T-helper 2 cell (primary cell): ENCODE measurements around the gene PRKAA2.
"Not testable (repeated sequence)": the region's sequence is repeated elsewhere in the genome, so short reads cannot be mapped to it uniquely, and the experiment has no call there.

ENCODE experiments used
- DNase-seq, 5 experiments: peaks; one replicate each; pipeline versions ENCODE4 v3.0.0 to v3.0.0-alpha.2; 2012 to 2022
- total RNA-seq, 2 donors: gene quantifications; one replicate each; lab custom pipeline; 2026; lab: John Stamatoyannopoulos, UW

Gene PRKAA2
- total RNA-seq: 0 to 2.0 reads per million in 2 donors

DNA sequence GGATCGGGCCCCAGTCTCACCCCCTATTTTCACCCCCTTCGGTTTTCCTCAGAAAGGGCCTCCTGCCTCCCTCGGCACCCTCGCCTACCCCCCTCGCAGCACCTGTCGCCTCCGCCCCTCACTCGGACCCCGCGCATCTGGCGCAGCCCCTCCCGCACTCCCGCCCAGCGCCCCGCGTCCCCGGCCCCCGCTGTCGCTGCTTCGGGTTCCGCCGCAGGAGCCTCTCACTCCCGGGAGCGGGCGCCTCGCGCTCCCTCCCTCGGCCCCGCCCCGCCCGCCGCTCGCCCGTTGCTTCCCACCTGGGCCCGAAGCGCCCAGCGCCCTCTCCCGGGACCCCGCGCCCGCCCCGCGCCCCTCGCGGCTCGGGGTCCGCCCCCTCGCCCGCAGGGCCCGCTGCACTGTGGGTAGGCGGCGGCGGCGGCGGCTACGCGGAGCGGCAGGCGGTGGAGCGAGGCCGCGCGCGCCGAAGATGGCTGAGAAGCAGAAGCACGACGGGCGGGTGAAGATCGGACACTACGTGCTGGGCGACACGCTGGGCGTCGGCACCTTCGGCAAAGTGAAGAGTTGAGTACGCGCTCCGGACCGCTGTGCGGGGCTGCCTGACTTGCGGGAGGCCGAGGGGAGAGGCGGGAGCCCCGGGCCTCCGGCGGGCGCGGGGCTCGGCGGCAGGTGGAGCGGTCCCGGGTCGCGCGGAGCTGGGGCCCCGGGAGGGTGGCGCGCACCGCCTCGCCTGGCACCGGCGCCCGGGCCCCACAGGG is at the start of gene PRKAA2:
Gene PRKAA2, plus strand, starts transcription at position 396 of the 758 bp plus-strand sequence. Its CDS starts 74 bp downstream, at position 470.
- DNase-seq: peak in 1 of 5 experiments; percentile 7

DNA sequence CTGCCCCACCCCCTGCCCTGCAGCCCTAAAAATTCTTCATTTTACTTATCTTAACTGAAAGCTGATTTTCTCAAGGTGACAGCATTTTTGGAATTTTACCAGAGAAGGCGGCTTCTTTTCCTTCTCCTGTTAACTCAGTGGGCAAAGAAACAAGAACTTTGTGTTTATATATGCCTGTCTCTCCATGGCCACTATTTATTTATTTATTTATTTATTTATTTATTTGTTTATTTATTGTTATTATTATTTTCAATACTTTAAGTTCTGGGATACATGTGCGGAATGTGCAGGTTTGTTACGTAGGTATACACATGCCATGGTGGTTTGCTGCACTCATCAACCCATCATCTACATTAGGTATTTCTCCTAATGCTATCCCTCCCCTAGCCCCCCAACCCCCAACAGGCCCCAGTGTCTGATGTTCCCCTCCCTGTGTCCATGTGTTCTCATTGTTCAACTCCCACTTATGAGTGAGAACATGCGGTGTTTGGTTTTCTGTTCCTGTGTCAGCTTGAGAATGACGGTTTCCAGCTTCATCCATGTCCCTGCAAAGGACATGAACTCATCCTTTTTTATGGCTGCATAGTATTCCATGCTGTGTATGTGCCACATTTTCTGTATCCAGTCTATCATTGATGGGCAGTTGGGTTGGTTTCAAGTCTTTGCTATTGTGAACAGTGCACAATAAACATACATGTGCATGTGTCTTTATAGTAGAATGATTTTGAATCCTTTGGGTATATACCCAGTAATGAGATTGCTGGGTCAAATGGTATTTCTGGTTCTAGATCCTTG is 49.5 kb upstream of the PRKAA2 start:
- not testable (repeated sequence) for DNase-seq

DNA sequence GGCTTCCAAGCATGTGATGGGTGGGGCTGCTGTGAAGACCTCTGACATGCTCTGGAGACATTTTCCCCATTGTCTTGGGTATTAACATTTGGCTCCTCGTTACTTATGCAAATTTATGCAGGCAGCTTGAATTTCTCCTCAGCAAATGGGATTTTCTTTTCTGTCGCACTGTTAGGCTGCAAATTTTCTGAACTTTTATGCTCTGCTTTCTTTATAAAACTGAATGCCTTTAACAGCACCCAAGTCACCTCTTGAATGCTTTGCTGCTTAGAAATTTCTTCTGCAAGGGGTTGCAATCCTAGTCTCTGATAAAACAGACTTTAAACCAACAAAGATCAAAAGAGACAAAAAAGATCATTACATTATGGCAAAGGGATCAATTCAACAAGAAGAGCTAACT is 35.0 kb upstream of the PRKAA2 start:
- DNase-seq: not testable (repeated sequence)

DNA sequence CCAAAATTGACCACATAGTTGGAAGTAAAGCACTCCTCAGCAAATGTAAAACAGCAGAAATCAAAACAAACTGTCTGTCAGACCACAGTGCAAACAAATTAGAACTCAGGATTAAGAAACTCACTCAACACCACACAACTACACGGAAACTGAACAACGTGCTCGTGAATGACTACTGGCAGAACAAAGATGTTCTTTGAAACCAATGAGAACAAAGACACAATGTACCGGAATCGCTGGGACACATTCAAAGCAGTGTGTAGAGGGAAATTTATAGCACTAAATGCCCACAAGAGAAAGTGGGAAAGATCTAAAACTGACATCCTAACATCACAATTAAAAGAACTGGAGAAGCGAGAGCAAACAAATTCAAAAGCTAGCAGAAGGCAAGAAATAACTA is 34.3 kb upstream of the PRKAA2 start:
- not testable (repeated sequence) for DNase-seq

DNA sequence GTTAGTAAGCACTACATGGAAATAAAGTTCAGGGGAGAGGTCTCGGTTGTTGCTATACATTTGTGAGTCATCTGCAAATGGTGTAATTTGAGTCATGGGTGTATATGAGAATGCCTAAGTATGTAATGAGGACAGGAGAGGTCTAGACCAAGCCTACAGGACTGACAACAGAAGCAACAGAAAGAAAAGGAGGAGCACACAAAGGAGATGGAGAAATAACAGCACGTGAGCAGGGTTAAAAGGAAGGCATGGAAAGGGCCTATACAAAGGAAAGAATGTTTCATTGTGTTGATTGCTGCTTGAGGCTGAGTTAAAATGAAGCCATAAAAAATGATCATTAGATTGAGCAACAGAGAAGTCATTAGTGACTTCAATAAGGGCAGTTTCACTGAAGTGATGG is 28.0 kb upstream of the PRKAA2 start:
- no peak for DNase-seq

DNA sequence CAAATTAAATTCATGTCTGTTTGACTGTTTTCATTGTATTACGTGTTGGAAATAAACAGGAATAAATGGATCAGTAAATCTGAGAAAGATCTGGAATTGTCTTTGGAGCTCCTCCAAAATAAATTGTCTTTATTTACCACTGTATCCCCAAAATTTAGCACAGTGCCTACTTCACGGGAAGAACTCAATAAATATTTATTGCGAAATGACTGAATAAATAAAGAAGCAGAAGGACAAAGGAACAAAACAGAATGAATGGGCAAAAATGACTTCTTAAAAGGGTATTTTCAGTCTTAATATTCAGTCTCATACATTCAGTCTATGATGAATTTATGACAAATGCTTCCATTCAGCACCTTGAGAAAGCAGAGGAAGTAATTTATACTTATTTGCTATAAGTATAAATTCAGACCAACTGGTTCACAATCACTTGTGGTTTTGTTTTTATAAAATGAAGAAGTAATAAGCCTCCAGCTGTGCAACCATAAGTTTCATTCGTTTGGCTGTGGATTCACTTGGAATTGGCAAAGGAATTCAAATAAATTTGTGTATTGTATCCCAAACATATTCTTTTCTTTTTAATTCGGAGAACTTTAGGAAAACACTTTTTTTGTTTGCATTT is 19.2 kb upstream of the PRKAA2 start:
- no peak for DNase-seq

DNA sequence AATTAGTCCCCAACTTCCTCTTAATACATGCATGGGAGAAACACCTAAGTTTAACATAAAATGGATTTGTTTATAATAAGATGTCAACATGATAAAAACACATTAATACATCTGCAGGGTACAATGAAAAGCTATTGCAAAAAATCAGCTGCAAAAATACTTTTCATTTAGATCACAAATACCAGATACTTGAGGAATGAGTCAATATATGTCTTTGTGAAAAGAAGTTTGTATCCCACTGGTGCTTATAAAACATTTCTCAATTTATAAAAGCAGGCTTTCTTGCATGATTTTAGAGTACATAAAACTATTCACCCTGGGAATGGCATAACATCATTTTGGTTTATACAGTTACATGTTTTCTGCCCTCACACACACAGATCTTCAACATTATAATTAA is 18.6 kb upstream of the PRKAA2 start:
- no peak for DNase-seq

DNA sequence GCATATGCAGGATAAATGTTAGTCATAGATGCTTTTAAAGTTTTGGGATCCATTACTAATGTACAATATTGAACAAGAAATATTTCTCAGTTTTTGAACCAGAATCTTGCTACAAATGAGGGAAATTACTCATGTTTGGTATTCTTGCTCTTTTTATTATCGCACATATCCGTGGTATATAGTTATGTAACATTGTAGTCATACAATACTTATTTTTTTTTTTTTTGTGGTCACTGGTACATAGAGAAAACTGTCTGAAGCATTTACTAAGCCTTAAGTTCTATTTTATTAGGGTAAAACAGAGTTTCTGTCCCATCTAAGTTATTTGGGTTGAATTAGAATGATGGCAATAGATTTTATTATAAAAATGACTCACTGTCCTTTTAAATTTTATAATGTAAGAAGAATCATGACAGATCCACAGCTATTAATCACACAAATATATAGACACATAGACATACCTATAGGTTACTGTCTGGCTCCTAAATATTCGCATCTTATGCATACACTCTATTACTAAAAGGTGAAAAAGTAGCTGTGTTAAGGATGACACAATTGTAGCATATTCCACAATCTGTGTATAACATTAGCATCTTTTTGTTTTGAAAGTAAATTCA is 18.0 kb upstream of the PRKAA2 start:
- no peak for DNase-seq

DNA sequence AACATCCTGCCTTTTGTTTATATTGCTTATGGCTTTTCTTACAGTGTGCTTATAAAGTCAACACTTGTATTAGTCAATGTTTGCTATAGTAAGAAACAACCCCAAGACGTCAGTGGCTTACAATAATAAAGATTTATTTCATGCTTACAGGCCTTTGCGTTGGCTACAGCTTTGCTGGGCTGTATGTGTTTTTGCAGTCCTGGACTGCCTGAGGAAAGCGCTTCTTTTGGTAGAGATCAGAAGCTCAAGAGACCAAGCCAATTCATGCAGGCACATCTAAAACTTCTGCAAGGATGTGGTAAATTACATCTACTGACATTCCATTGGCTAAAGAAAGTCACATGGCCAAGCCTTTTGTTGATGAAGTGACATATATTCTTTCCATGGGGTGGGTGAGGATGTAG is 17.5 kb upstream of the PRKAA2 start:
- no peak for DNase-seq

DNA sequence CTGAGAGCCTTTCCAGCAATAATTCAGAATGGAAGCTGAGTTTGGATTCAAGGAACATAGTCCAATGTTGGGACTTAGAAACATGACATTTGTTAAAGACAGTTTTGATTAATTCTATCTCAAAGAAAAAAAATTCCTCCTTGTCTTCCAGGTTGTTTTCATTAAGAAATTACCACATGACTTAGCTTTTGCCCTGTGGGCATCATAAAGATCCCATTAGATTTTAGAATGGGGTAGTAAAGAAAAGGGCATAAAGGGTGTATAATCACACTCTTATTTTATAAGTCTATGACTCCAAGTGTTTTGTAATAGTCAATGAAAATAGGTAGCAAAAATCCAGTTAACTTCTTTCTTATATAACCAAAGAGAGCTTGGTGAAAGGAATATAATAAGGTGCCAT is 14.3 kb upstream of the PRKAA2 start:
- no peak for DNase-seq

DNA sequence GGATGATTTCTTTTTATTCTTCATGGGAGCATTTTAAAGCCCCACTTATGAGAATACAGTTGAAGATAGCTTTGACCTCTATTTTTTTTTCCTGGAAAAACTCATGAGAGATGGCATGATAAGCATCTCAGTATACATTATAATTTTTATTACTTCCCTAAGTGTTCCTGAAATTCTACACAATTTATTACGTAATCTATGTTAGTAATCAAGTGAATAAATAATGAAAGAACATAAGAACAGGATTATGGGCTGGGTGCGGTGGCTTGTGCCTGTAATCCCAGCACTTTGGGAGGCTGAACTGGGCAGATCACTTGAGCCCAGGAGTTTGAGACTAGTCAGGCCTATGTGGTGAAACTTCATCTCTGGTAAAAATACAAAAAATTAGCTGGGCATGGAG is 13.2 kb upstream of the PRKAA2 start:
- no peak for DNase-seq

DNA sequence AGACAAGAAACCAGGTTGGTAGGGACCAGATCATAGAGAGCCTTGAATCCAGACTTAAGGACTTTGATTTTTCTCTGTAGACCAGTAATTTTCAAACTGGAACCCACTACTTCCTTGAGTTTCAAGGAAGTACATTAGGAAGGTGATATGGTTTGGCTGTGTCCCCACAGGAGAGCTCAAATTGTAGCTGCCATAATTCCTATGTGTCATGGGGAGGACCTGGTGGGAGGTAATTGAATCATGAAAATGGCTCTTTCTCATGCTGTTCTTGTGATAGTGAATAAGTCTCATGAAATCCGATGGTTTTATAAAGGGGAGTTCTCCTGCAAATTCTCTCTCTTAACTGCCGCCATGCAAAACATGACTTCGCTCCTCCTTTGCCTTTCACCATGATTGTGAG is 10.1 kb upstream of the PRKAA2 start:
- DNase-seq: no peak

DNA sequence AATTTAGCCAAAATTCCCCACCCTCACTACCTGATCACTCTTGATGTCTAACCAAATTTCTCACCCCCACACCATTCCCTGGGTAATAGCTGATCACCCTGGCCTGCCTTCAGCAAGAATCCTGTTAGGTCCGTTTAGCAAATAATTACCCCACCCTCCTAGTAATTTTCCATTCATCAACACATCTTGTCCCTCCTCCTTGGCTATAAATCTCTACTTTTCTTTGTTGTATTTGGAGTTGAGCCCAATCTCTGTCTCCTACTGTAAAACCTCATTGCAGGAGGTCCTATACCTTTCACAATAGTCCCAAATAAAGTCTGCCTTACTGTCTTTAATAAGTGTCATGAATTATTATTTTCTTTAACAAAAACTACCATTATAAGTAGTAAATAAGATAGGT is 6.9 kb upstream of the PRKAA2 start:
- DNase-seq: no peak

DNA sequence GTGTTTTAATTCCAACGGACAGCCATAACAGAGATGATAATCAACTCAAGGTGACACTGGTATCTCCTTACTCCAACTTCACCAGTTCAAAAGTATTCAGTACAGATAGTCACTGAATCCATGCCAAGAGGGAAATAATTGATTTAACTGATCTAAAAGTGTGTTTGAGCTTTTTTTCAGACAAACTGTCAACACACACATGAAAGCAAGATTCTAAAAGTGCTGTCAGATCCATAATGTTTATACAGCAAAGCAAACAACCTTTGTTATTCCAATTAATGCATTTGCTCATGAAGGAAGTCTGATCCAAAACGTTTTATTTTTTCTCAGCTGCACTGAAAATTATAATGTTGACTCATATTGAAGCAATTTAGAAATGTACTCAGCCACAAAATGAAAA is 5.9 kb upstream of the PRKAA2 start:
- no peak for DNase-seq

DNA sequence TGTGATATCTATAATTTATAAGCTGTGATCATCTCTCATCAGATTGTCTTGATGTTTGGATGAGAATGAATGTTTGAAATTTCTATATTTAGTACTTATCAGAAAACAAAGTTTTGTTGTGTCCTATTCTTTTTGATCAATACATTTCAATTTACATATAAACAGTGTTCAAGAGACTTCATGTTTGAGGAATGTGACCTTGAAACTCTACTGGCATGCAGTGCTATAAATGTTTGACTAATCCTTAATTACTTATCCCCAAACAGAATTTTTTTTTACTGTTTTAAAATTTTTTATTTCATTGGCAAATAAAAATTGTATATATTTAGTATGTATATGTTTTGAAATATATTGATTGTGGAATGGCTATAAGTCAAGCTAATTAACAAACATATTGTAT is 1.5 kb upstream of the PRKAA2 start:
- no peak for DNase-seq

DNA sequence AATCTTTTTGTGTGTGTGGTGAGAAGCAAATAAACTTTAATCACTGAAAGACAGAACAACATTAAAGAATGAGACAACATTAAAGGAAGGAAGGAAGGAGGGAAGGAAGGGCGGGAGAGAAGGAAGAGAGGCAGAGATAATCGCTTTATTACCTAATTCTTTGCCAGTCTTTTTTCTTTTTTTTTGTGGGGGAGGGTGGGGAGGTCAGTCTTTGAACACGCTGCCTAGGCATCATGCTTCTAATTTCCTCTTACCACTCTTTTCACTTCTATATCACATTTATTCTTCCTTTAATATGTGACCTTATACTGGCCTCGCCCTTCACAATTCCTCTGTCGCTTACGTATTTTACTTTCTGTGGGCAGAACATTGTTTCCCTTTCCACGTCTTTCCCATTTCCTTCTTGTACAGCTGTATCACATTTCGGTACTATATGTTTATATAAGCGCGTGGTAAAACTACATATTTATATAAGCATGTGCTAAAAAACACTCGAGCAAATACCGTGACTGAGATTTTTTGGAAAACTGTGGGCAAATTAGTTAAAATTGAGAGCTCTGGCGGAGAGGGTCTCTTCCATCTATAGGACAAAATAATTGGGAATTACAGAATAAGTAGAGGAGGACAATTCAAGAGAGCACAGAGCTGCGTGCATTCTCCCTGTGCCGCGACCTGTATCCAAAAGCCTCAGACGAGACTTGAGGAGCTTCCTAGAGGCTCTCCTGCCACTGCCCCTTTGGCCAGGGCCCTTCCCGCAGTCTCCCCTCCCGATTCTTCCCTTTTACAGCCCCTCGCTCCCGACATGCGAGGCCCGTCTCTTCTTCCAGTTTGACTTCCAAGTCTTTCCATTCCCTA is 823 bp upstream of the PRKAA2 start:
- no peak for DNase-seq

DNA sequence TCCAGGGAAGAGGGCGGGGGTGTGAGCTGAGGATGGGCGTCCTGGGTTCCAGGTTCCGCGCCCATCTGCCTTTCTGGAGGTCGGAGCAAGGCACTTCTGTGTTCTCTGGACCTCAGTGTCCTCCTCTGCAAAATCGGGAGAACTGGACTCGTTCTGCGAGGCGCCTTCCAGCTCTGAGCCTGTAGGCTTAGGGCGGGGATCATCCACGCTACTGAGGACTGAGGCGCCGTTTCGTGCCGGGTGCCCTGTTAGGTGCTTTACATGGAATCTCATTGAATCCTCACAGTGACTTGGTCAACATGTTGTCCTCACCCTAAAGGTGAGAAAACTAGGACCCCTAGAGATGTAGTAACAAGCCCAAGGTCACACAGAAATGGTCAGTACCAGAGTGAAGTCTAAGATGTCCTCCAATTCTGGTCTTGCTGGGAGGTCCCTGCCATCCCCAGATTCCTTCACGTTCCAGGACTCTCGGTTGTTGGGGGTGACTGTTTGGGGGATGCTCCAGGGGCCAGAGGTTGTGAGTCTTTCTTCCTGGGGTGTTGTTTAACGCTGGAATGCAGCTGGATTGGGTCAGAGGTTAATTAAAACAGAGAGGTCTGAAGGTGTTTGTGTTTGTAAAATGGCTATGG is 677 bp downstream of the PRKAA2 start:
- DNase-seq: no peak

DNA sequence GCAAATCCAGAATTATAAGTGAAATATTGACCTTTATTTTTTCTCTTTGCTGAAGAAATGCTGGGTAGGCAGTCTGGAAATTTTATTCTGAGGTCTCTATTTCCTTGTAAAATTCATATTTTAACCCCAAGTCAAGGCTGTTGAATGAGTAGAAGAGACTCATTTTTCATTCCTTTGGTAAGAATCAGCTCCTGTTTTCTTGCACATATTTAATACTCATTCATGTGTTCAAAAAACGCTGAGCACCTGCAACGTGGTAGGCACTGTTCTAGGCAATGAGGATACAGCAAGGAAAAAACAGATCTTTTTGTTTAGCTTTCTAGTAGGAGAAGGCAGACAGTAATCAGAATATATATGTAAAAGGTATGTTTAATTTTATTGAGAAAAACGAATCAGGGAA is 1.5 kb downstream of the PRKAA2 start:
- no peak for DNase-seq

DNA sequence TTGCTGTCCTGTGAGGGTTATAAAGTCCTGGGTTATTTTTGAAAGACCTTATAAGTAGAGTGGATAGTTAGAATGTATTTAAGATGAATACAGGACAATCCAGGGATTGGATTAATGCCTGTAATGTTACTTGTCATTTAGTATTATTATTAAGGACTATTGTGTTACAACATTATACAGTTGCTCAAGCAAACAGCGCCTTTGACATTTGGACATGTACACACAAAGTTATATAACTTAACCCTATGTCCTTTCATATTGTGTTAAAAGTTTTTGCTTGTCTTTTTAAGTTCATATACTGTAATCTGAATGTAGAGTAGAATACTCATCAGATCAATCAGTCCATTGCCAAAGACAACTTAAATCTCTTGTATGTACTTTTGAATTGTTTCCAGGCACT is 2.0 kb downstream of the PRKAA2 start:
- no peak for DNase-seq

DNA sequence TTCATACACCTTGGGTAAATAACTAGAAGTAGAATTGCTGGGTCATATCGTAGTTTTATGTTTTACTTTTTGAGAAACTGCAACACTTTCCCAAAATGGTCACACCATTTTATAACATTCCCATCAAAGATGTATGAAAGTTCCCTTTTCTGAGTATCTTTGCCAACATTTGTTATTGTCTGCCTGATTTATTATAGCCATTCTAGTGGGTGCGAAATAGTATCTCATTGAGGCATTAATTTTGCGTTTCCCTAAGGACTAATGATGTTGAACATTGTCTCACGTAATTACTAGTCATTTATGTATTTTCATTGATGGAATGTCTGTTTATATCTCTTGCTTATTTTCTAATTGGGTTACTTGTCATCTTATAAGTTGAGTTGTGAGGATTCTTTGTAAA is 3.4 kb downstream of the PRKAA2 start:
- no peak for DNase-seq

DNA sequence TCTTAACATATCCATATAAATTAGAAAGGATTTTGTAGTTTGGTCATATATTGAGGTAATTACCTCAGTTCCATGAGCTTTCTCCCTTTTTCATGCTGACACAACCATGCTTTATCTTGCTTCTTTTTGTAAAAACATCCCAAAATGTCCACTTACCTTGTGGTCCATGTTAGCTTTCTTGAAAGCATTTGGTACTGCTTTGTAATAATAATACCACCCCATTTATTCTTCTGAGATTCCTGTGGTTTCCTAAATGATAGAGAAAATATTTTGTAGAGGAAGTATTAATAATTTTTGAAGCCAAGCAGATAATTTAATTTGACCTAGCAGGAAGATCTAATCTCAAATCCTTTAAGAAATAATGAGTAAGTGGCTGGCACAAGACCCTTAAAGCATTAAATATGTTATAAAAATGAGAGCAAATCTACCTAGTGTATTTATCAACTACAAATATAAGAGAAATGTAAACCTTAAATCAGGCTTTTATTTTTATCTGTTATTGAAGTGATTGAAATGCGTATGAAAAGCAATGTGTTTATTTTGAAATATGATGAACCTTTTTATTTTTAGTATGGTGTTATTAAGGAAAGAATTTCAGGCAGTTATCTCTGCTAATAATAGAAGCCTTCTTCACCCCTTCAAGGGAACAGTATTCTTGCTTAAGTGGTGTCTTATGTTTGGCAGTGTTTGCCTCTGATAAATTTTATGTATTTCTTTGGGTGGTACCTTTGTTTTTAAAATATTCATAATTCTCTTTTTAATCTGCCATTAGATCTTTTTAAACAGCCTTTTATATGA is 9.2 kb downstream of the PRKAA2 start:
- no peak for DNase-seq
